22Rv1 (cell line): ENCODE data around the gene RPP14.
"Not testable (repeated sequence)": the region's sequence is repeated elsewhere in the genome, so short reads cannot be mapped to it uniquely, and the experiment has no call there.

Experiments used
- ZFX ChIP-seq: fragments of 450-650 bp; IDR thresholded peaks from 2 replicates; pipeline ENCODE4 v1.6.1; 2017; ENCODE audit warnings: antibody characterized with exemption, borderline replicate concordance
- TF ChIP-seq, protein P1 (sequence below): fragments of 450-650 bp; IDR thresholded peaks from 2 replicates; pipeline ENCODE4 v1.5.1; 2017; ENCODE audit warnings: mild to moderate bottlenecking

DNA sequence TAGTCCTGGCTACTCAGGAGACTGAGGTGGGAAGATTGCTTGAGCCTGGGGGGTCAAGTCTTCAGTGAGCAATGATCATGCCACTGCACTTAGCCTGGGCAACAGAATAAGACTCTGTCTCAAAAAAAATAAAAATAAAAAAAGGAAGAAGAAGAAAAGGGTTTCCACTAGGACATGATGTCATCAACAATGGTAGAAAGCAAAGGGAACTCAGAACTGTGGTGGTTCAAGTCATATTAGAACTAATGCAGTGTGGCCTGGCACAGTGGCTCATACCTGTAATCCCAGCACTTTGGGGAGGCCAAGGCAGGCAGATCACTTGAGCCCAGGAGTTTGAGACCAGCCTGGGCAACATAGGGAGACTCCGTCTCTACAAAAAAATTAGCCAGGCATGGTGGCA is 38.5 kb upstream of the RPP14 start:
- TF ChIP-seq, protein P1, sequence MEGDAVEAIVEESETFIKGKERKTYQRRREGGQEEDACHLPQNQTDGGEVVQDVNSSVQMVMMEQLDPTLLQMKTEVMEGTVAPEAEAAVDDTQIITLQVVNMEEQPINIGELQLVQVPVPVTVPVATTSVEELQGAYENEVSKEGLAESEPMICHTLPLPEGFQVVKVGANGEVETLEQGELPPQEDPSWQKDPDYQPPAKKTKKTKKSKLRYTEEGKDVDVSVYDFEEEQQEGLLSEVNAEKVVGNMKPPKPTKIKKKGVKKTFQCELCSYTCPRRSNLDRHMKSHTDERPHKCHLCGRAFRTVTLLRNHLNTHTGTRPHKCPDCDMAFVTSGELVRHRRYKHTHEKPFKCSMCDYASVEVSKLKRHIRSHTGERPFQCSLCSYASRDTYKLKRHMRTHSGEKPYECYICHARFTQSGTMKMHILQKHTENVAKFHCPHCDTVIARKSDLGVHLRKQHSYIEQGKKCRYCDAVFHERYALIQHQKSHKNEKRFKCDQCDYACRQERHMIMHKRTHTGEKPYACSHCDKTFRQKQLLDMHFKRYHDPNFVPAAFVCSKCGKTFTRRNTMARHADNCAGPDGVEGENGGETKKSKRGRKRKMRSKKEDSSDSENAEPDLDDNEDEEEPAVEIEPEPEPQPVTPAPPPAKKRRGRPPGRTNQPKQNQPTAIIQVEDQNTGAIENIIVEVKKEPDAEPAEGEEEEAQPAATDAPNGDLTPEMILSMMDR = not testable (repeated sequence)
- TF ChIP-seq ZFX = not testable (repeated sequence)
